Tibial nerve (tissue), 4 donors: ENCODE results near the gene CLMP.
"Not testable (repeated sequence)": the region's sequence is repeated elsewhere in the genome, so short reads cannot be mapped to it uniquely, and the experiment has no call there.

Experiments used
- EP300 ChIP-seq, 2 donors: sonication (generic); formaldehyde crosslinking; IDR thresholded peaks; one replicate each; pipeline ENCODE4 v1.6.1; 2017; ENCODE audit warnings: antibody characterized with exemption in 2 of 2, mild to moderate bottlenecking in 1 of 2
- TF ChIP-seq, protein P1 (sequence below), 5 experiments: fragments of 200-600 bp in 3 of 5; fragments of 450-650 bp in 2 of 5; sonication (generic) in 3 of 5; IDR thresholded peaks; one replicate each; pipeline ENCODE4 v1.5.1; 2016 to 2019; ENCODE audit warnings: antibody characterized with exemption in 5 of 5, mild to moderate bottlenecking in 3 of 5, moderate library complexity in 2 of 5

DNA sequence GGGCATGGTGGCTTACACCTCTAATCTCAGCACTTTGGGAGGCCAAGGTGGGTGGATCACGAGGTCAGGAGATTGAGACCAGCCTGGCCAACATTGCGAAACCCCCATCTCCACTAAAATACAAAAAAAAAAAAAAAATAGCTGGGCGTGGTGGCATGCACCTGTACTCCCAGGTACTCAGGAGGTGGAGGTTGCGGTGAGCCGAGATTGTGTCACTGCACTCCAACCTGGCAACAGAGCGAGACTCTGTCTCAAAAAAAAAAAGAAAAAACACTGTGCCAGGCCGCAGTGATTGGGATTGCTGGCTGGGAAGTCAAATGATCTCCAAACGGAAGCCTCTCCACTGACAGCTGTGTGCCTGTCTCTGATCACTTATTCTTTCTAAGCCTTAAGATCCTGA is 104.9 kb downstream of the CLMP start:
- not testable (repeated sequence) for TF ChIP-seq EP300 (IDR thresholded peaks at IDR 0.05)
- TF ChIP-seq, protein P1, sequence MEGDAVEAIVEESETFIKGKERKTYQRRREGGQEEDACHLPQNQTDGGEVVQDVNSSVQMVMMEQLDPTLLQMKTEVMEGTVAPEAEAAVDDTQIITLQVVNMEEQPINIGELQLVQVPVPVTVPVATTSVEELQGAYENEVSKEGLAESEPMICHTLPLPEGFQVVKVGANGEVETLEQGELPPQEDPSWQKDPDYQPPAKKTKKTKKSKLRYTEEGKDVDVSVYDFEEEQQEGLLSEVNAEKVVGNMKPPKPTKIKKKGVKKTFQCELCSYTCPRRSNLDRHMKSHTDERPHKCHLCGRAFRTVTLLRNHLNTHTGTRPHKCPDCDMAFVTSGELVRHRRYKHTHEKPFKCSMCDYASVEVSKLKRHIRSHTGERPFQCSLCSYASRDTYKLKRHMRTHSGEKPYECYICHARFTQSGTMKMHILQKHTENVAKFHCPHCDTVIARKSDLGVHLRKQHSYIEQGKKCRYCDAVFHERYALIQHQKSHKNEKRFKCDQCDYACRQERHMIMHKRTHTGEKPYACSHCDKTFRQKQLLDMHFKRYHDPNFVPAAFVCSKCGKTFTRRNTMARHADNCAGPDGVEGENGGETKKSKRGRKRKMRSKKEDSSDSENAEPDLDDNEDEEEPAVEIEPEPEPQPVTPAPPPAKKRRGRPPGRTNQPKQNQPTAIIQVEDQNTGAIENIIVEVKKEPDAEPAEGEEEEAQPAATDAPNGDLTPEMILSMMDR (IDR thresholded peaks at IDR 0.05): not testable (repeated sequence)
